SK-N-SH (cell line): ENCODE data around the gene STIM1. TPM values are rescaled to one million over a fixed set of nuclear protein-coding genes. Genes with fewer than 3 reads are reported as not detected.

Experiments
- CTCF ChIA-PET: fragments of 300-600, 350-600 bp; formaldehyde crosslinking; extraction: SDS; loops from one replicate; lab custom pipeline; 2021; lab: Yijun Ruan, JAX
- POLR2A ChIA-PET: fragments of 350-600 bp; sonication (Branson Sonifier 250); formaldehyde crosslinking; extraction: SDS; loops from one replicate; lab custom pipeline; 2020; ENCODE audit warnings: antibody characterized with exemption, inconsistent platforms; lab: Yijun Ruan, JAX
- DNase-seq: peaks from one replicate; pipeline ENCODE4 v3.0.0; 2012
- H2AFZ ChIP-seq: fragments of 200-600 bp; sonication (generic); 2 replicates; pipeline ENCODE4 v1.8.1; 2016; ENCODE audit warnings: antibody characterized with exemption, mild to moderate bottlenecking, low read depth
- H3F3A ChIP-seq: fragments of 200-600 bp; sonication (generic); replicated peaks from 2 replicates; pipeline ENCODE3; 2016; ENCODE audit warnings: antibody characterized with exemption, mild to moderate bottlenecking; ENCODE audit not compliant: insufficient read depth
- H3K27ac ChIP-seq, 2 experiments: fragments of 200-500 bp in 1 of 2; fragments of 200-600 bp in 1 of 2; sonication (Bioruptor generic) in 1 of 2; sonication (generic), shearing (Covaris generic) in 1 of 2; 2 replicates each; pipeline versions ENCODE4 v1.5.1 to v1.6.1; 2014 to 2016; ENCODE audit warnings: low read depth in 2 of 2, inconsistent platforms in 1 of 2, low read length in 1 of 2, mild to moderate bottlenecking in 1 of 2, mixed read lengths in 1 of 2
- H3K27me3 ChIP-seq: fragments of 200-600 bp; sonication (generic), shearing (Covaris generic); 2 replicates; pipeline ENCODE4 v1.6.1; 2016; ENCODE audit warnings: mixed run types; ENCODE audit not compliant: insufficient read depth
- H3K36me3 ChIP-seq, 2 experiments: fragments of 200-500 bp in 1 of 2; fragments of 200-600 bp in 1 of 2; sonication (Bioruptor generic) in 1 of 2; sonication (generic) in 1 of 2; replicated peaks in 1 of 2; 2 replicates each; pipeline versions ENCODE3 to v1.5.1; 2014 to 2016; ENCODE audit warnings: low read length in 1 of 2, mild to moderate bottlenecking in 1 of 2; ENCODE audit not compliant: insufficient read depth in 2 of 2, control insufficient read depth in 1 of 2
- H3K4me1 ChIP-seq, 2 experiments: fragments of 200-500 bp in 1 of 2; fragments of 200-600 bp in 1 of 2; sonication (Bioruptor generic) in 1 of 2; sonication (generic), shearing (Covaris generic) in 1 of 2; 2 replicates each; pipeline versions ENCODE4 v1.5.1 to v1.6.1; 2014 to 2016; ENCODE audit warnings: low read depth in 1 of 2, low read length in 1 of 2, mixed run types in 1 of 2; ENCODE audit not compliant: insufficient read depth in 2 of 2, control insufficient read depth in 1 of 2
- H3K4me2 ChIP-seq: fragments of 200-600 bp; sonication (generic), shearing (Covaris generic); 2 replicates; pipeline ENCODE4 v1.6.1; 2017; ENCODE audit warnings: mixed run types
- H3K4me3 ChIP-seq, 2 experiments: fragments of 200-500 bp in 1 of 2; fragments of 200-600 bp in 1 of 2; sonication (Bioruptor generic) in 1 of 2; sonication (generic), shearing (Covaris generic) in 1 of 2; 2 replicates each; pipeline versions ENCODE4 v1.5.1 to v1.8.1; 2014 to 2016; ENCODE audit warnings: low read depth in 2 of 2, inconsistent platforms in 1 of 2, low read length in 1 of 2, mild to moderate bottlenecking in 1 of 2, mixed read lengths in 1 of 2, moderate library complexity in 1 of 2
- H3K79me2 ChIP-seq: fragments of 200-600 bp; sonication (generic); 2 replicates; pipeline ENCODE4 v1.8.1; 2017; ENCODE audit warnings: mild to moderate bottlenecking; ENCODE audit not compliant: insufficient read depth
- H3K9ac ChIP-seq: fragments of 200-600 bp; sonication (generic); 2 replicates; pipeline ENCODE4 v1.6.1; 2017; ENCODE audit warnings: mixed run types
- H3K9me2 ChIP-seq: fragments of 200-600 bp; sonication (generic); 2 replicates; pipeline ENCODE4 v1.6.1; 2017; ENCODE audit warnings: mixed run types
- H3K9me3 ChIP-seq: fragments of 200-600 bp; sonication (generic); 2 replicates; pipeline ENCODE4 v1.6.1; 2017; ENCODE audit warnings: mixed run types, mild to moderate bottlenecking, moderate library complexity
- H4K20me1 ChIP-seq: fragments of 200-600 bp; sonication (generic); 2 replicates; pipeline ENCODE4 v1.6.1; 2017; ENCODE audit warnings: mild to moderate bottlenecking, mixed run types; ENCODE audit not compliant: insufficient read depth
- ELF1 ChIP-seq: IDR thresholded peaks from 2 replicates; pipeline ENCODE4 v1.4.0; 2012
- EP300 ChIP-seq, 2 experiments: IDR thresholded peaks; 2 replicates each; pipeline versions ENCODE4 v1.4.0 to v1.6.1; 2012; ENCODE audit warnings: borderline replicate concordance in 1 of 2, low read depth in 1 of 2, low read length in 1 of 2
- FOSL2 ChIP-seq: IDR thresholded peaks from 2 replicates; pipeline ENCODE4 v1.4.0; 2012; ENCODE audit warnings: low read depth, mild to moderate bottlenecking, moderate library complexity, borderline replicate concordance
- GABPA ChIP-seq: IDR thresholded peaks from 2 replicates; pipeline ENCODE4 v1.4.0; 2012; ENCODE audit warnings: low read depth, mild to moderate bottlenecking
- MEF2A ChIP-seq: IDR thresholded peaks from 2 replicates; pipeline ENCODE4 v1.4.0; 2012; ENCODE audit warnings: low read depth, borderline replicate concordance
- MXI1 ChIP-seq: IDR thresholded peaks from 2 replicates; pipeline ENCODE4 v1.6.1; 2012; ENCODE audit warnings: mild to moderate bottlenecking, low read depth, low read length, improper control_type of control experiment
- NFIC ChIP-seq: IDR thresholded peaks from 2 replicates; pipeline ENCODE4 v1.4.0; 2012; ENCODE audit warnings: borderline replicate concordance
- NRF1 ChIP-seq: IDR thresholded peaks from 2 replicates; pipeline ENCODE4 v1.6.1; 2012; ENCODE audit warnings: low read depth, mild to moderate bottlenecking, low read length
- PBX3 ChIP-seq: IDR thresholded peaks from 2 replicates; pipeline ENCODE4; 2012
- RAD21 ChIP-seq: IDR thresholded peaks from 2 replicates; pipeline ENCODE4 v1.6.1; 2012; ENCODE audit warnings: mild to moderate bottlenecking, low read length
- RFX5 ChIP-seq: IDR thresholded peaks from 2 replicates; pipeline ENCODE4 v1.6.1; 2012; ENCODE audit warnings: mild to moderate bottlenecking, improper control_type of control experiment, low read length
- RXRA ChIP-seq: IDR thresholded peaks from 2 replicates; pipeline ENCODE4 v1.4.0; 2012; ENCODE audit warnings: low read depth, mild to moderate bottlenecking, borderline replicate concordance
- SIN3A ChIP-seq: IDR thresholded peaks from 2 replicates; pipeline ENCODE4 v1.6.1; 2012; ENCODE audit warnings: low read depth, mild to moderate bottlenecking, low read length, moderate library complexity, borderline replicate concordance
- TAF1 ChIP-seq: IDR thresholded peaks from 2 replicates; pipeline ENCODE4 v1.6.1; 2012; ENCODE audit warnings: low read depth, mild to moderate bottlenecking, low read length, moderate library complexity, borderline replicate concordance
- TEAD4 ChIP-seq: IDR thresholded peaks from 2 replicates; pipeline ENCODE4 v1.4.0; 2012; ENCODE audit warnings: mild to moderate bottlenecking, borderline replicate concordance; ENCODE audit not compliant: insufficient read depth
- USF1 ChIP-seq: IDR thresholded peaks from 2 replicates; pipeline ENCODE4 v1.4.0; 2012; ENCODE audit warnings: low read depth, borderline replicate concordance
- WGBS: methylation state at CpG from one replicate; pipeline ENCODE4 v1.1.6; 2017; ENCODE audit warnings: low lambda C conversion rate; 5-methylcytosine and 5-hydroxymethylcytosine counted together
- polyA plus RNA-seq, 3 experiments: library from polyadenylated mRNA; depleted of rRNA; stranded (reverse); fragments of >200 nt; gene quantifications; 2 replicates each; pipeline ENCODE4 v1.2.3, GENCODE V29; 2012
- TF ChIP-seq, protein P1 (sequence below): fragments of 200-600 bp; sonication (generic); IDR thresholded peaks from 2 replicates; pipeline ENCODE4 v1.6.1; 2017; ENCODE audit warnings: antibody characterized with exemption, mild to moderate bottlenecking, moderate library complexity
- TF ChIP-seq, protein P2 (sequence below): fragments of 150-350 bp; IDR thresholded peaks from 2 replicates; pipeline ENCODE4 v1.6.1; 2017; ENCODE audit warnings: antibody characterized with exemption, low read length, low read depth, borderline replicate concordance

STIM1 gene
- polyA plus RNA-seq, 1 of the 3 experiments (the other 2 are of a cell fraction), result 29.5 TPM

DNA sequence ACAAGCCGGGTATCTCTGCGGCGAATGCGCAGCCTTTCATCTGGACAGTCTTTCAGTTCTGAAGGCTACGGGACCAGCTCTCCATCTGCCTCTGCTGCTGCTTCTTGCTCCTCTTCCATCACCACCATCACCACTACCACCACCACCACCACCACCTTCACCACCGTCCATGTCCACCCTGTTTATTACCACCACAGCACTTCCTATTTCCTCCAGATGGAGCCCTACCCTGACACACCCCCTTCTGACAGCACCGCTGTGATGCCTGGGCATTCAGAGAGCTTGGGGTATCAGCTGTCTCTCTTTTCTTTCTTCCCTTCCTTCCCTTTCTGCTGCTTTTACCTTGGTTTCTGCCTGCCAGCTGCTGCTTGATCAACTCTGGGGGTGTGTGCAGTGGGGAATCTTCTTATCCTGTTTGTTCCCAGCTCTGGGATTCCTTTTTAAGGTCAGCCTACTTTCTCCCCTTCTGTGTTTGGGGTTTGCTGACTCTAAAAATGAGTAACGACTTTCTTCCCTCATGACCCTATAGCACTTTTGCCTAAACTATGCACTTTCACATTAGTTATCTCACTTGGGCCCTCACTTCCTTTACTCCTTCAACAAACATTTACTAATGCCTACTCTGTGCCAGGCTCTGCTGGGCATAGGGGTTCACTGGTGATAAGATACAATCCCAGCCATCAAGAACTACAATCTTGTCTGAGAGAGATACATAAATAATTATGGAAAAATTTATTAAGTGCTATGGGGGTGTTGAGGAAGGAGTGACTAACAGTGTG is 231.3 kb downstream of the STIM1 start:
- H3K27me3 ChIP-seq, result no peaks in the 10 kb centered on the region
- TF ChIP-seq, protein P1, sequence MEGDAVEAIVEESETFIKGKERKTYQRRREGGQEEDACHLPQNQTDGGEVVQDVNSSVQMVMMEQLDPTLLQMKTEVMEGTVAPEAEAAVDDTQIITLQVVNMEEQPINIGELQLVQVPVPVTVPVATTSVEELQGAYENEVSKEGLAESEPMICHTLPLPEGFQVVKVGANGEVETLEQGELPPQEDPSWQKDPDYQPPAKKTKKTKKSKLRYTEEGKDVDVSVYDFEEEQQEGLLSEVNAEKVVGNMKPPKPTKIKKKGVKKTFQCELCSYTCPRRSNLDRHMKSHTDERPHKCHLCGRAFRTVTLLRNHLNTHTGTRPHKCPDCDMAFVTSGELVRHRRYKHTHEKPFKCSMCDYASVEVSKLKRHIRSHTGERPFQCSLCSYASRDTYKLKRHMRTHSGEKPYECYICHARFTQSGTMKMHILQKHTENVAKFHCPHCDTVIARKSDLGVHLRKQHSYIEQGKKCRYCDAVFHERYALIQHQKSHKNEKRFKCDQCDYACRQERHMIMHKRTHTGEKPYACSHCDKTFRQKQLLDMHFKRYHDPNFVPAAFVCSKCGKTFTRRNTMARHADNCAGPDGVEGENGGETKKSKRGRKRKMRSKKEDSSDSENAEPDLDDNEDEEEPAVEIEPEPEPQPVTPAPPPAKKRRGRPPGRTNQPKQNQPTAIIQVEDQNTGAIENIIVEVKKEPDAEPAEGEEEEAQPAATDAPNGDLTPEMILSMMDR, result no peak
- TF ChIP-seq RXRA (no peak), NFIC (no peak), MEF2A (no peak), RFX5 (no peak), USF1 (no peak), FOSL2 (no peak), TAF1 (no peak), TEAD4 (no peak), RAD21 (no peak), SIN3A (no peak), MXI1 (no peak), ELF1 (no peak), NRF1 (no peak), GABPA (no peak), PBX3 (no peak), EP300 (IDR thresholded peaks at IDR 0.05; ENCODE audit: borderline replicate concordance in 1 of 2, low read depth in 1 of 2, low read length in 1 of 2) (no peak)
- TF ChIP-seq, protein P2, sequence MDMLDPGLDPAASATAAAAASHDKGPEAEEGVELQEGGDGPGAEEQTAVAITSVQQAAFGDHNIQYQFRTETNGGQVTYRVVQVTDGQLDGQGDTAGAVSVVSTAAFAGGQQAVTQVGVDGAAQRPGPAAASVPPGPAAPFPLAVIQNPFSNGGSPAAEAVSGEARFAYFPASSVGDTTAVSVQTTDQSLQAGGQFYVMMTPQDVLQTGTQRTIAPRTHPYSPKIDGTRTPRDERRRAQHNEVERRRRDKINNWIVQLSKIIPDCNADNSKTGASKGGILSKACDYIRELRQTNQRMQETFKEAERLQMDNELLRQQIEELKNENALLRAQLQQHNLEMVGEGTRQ, result no peak
- TF ChIP-seq, all 33 proteins: peak for 0
- Histone ChIP-seq H3K79me2 (no peaks in the 10 kb centered on the region), H3K36me3 (peaks cover 0 to 15% of the 10 kb centered on the region in 2 experiments), H3K4me2 (no peak overlapping the region), H4K20me1 (no peaks in the 10 kb centered on the region), H3K4me3 (no peak overlapping the region), H2AFZ (no peak overlapping the region), H3K9me3 (no peaks in the 10 kb centered on the region), H3K9me2 (no peaks in the 10 kb centered on the region), H3K27ac (no peak overlapping the region), H3K4me1 (no peaks in the 10 kb centered on the region), H3F3A (no peaks in the 10 kb centered on the region), H3K9ac (no peak overlapping the region)
- ChIA-PET CTCF (interaction anchor here (0.9 to 8.1 kb wide), 3 partner anchors 8 to 238 kb away, joined by 3 to 76 read pairs (median 16); partner anchors contain the start of gene RRM1), POLR2A (no interaction called here)
- 90% methylated on average over 4 of the region's 8 CpGs for WGBS
- DNase-seq, result no peak
